NCI-H2107 (cell line): Measurements from ENCODE around the gene ZNF24.
A peak's percentile ranks its signal among the peaks of the same experiment; 100 is the strongest.

Experiments
- DNase-seq: peaks from one replicate; lab custom pipeline; 2025; lab: John Stamatoyannopoulos, UW

The ZNF24 gene

GRCh38 chr18:35343936-35344735, at the start of gene ZNF24:
ZNF24 (minus strand) TSS chr18:35344420; CDS start chr18:35340650, 3,770 bp downstream.
- peak; percentile 97 for DNase-seq

DNA sequence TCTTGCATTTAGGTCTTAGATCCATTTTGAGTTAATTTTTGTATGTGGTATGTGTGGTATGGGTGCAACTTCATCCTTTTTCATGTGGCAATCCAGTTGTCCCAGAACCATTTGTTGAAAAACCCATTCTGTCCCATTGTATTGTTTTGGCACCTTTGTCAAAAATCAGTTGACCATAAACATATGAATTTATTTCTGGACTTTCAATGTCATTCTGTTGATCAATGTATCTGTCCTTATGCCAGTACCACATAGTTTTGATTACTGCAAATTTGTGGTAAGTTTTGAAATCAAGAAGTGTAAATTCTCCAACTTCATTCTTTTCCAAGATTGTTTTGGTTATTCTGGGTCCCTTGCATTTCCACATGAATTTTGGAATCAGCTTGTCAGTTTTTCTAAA, 49.5 kb upstream of the ZNF24 start:
- no peak for DNase-seq

- no peak for DNase-seq
Observed at GRCh38 chr18:35392375-35392774, 48.2 kb upstream of the ZNF24 start.

GRCh38 chr18:35390951-35391700, 46.9 kb upstream of the ZNF24 start:
- DNase-seq = no peak

- DNase-seq = no peak
Observed at GRCh38 chr18:35389095-35389618, 44.9 kb upstream of the ZNF24 start.

GRCh38 chr18:35387152-35387571, 42.9 kb upstream of the ZNF24 start:
- peak; percentile 27 for DNase-seq

GRCh38 chr18:35386600-35387100, 42.4 kb upstream of the ZNF24 start:
- peak; percentile 89 for DNase-seq

DNA sequence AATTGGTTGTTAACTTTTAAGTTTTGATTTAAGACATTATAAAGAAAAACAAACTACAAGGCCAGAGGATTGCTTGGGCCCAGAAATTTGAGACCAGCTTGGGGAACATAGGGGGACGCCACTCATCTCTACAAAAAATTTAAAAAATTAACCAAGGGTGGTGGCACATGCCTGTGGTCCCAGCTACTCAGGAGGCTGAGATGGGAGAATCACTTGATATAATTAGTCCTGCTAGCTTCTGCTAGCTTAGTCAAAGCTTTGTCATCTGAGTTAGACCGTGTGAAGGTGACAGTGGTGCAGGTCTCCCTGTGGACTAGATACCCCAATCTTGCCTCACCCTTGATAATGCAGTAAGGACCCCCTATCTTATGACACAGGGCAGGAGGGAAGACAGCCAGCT, 38.9 kb upstream of the ZNF24 start:
- DNase-seq = no peak

GRCh38 chr18:35379421-35379820, 35.2 kb upstream of the ZNF24 start:
- no peak for DNase-seq

DNA sequence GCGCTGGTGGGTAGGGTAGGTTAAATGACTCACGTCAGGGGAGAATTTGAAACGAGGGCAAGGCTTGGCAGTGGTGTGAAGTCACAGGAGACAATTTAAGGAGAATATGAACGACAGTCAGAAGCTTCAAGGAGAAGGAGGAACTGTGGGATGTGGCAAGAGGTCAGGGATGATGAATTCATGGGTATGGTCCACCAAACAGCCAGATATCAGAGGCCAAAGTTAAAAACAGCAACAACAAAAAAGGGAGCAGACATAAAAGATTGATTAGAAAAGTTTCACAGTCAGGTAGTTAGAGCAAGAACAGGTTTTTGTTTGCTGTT, 34.3 kb upstream of the ZNF24 start:
- DNase-seq = no peak

- DNase-seq = no peak
Observed at GRCh38 chr18:35377875-35378573, 33.8 kb upstream of the ZNF24 start.

GRCh38 chr18:35376742-35377695, 32.8 kb upstream of the ZNF24 start, which contains the start of gene ZNF396:
ZNF396 (minus strand) TSS chr18:35377337; CDS start chr18:35374292, 3,045 bp downstream.
- DNase-seq = peak; percentile 10

- no peak for DNase-seq
Observed at GRCh38 chr18:35376393-35376741, 32.1 kb upstream of the ZNF24 start.

- DNase-seq = no peak
Observed at GRCh38 chr18:35374708-35375107, 30.5 kb upstream of the ZNF24 start.

DNA sequence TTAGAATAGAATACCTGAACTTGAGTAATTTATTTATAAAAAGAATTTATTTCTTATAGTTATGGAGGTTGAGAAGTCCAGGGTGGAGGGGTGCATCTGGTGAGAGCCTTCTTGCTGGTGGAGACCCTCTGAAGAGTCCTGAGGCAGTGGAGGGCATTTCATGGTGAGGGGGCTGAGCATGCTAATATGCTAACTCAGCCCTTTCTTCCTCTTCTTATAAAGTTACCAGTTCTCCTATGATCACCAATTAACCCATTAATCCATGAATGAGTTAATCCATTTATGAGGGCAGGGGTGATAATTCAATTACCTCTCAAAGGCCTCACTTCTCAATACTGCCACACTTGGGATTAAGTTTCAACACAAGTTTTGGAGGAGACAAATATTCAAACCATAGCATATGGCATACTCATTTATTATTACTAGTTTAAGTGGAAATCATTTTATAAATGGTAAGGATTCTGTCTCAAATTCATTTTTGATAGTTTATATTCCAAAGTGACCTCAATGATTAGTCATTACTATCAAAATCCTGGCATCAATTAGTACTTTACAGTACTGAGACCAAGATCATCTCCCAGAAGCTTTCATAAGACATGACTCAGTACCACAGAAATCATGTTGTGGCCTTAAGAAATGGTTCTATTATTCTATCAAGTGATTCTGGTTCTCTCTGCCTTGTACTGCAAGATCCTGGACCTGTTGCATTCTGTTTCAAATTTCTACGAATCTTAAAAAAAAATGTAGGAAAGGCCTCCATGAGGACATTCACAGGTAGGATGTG, 27.4 kb upstream of the ZNF24 start:
- no peak for DNase-seq

- DNase-seq = no peak
Observed at GRCh38 chr18:35369126-35369525, 24.9 kb upstream of the ZNF24 start.

GRCh38 chr18:35368595-35368994, 24.4 kb upstream of the ZNF24 start:
- DNase-seq = no peak

GRCh38 chr18:35362531-35362930, 18.3 kb upstream of the ZNF24 start:
- DNase-seq = no peak

DNA sequence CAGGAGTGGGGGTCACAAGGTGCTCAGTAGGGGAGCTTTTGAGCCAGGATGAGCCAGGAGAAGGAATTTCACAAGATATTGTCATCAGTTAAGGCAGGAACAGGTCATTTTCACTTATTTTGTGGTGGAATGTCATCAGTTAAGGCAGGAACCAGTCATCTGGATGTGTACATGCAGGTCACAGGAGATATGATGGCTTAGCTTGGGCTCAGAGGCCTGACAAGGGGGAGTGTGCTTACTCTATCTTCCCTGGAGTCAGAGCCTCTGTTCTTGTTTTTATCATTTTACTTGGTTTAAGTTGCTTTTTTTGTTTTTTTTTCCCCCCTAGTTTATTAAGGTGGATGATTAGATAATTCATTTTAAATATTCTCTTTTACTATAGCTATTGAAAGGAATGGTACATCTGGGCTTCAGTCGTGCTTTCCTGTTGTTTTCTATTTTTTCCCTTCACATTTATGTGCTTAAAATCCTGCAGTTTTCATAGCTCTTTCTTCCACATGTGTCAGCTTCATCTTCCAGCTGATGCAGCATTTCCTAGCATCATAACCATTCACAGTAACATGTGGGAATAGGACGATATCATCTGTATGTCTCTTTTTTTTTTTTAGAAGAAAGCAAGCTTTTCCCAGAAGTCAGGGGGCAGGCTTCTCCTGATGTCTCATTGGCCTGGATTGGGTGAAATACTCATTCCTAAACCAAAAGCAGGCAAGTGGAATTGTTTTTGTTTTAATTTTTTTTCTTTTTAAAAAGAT, 17.5 kb upstream of the ZNF24 start:
- DNase-seq = no peak
